SU-DHL-6 (cell line): ENCODE measurements around the gene ATRN.

ENCODE experiments used
- EZH2phosphoT487 ChIP-seq: fragments of 200-600 bp; sonication (generic), shearing (Covaris generic); conservative IDR thresholded peaks from 2 replicates; pipeline ENCODE4 v1.6.1; 2018; ENCODE audit warnings: mild to moderate bottlenecking, antibody characterized with exemption, low read length, moderate library complexity, mixed read lengths
- TF ChIP-seq, protein P1 (sequence below): fragments of 200-600 bp; sonication (generic); IDR thresholded peaks from one replicate; pipeline ENCODE4 v1.5.1; 2017; ENCODE audit warnings: antibody characterized with exemption, mild to moderate bottlenecking, low read length, moderate library complexity; ENCODE audit not compliant: insufficient read depth, poor library complexity, severe bottlenecking

DNA sequence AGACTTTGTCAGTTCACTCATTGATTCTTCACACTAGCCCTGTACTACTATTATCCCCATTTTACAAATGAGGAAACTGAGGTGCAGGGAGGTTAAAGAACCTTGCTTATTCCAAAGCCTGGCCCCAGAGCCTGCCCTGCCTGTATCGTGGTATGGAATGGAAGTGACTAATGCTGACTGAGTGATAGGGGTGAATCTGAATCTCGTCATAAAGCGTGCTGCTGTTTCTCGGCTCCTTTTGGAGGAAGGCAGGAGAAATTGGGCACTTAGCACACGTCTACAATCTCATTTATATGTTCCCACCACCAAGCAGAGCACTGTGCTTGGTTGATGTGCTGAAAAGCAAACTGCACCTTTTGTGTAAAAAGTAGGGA, 175.2 kb downstream of the ATRN start:
- TF ChIP-seq, protein P1, sequence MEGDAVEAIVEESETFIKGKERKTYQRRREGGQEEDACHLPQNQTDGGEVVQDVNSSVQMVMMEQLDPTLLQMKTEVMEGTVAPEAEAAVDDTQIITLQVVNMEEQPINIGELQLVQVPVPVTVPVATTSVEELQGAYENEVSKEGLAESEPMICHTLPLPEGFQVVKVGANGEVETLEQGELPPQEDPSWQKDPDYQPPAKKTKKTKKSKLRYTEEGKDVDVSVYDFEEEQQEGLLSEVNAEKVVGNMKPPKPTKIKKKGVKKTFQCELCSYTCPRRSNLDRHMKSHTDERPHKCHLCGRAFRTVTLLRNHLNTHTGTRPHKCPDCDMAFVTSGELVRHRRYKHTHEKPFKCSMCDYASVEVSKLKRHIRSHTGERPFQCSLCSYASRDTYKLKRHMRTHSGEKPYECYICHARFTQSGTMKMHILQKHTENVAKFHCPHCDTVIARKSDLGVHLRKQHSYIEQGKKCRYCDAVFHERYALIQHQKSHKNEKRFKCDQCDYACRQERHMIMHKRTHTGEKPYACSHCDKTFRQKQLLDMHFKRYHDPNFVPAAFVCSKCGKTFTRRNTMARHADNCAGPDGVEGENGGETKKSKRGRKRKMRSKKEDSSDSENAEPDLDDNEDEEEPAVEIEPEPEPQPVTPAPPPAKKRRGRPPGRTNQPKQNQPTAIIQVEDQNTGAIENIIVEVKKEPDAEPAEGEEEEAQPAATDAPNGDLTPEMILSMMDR = no peak
- no peak for TF ChIP-seq EZH2phosphoT487
